ENCODE measurements around the gene NOS3. TPM values are rescaled to one million over a fixed set of nuclear protein-coding genes. Genes with fewer than 3 reads are reported as not detected.

Gene NOS3
- total and polyA plus RNA-seq, 2 of the 13 experiments (the other 11 are each of a cell fraction or from before 2014, with no cell fraction given) = 3.7 to 7.5 TPM

DNA sequence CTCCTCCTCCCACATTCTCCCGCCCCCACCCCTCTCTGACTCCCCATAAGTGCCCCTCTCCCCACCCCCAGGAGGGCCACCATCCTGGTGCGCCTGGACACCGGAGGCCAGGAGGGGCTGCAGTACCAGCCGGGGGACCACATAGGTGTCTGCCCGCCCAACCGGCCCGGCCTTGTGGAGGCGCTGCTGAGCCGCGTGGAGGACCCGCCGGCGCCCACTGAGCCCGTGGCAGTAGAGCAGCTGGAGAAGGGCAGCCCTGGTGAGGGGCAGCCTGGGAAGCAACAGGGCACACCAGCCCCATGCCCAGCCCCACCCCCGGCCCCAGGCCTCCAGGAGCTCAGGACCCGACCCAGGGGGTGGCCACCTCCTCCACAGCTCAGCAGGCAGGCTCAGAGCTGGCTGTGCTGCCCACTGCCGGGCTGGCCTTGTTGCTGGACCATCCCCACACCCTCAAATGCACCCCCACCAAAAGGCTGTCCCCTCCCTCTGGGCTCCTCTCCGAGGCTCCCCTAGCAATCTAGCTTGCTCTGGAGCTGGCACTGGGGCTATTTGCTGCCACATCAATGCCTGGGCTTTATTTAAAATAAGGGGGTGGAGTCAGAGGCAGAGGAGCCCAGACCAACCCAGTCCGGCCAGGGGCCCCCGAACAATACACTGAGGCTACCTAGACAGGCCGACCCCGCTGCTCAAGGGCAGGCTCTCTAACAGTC, 18.7 kb downstream of the NOS3 start (continued):
- TF ChIP-seq, protein P1, sequence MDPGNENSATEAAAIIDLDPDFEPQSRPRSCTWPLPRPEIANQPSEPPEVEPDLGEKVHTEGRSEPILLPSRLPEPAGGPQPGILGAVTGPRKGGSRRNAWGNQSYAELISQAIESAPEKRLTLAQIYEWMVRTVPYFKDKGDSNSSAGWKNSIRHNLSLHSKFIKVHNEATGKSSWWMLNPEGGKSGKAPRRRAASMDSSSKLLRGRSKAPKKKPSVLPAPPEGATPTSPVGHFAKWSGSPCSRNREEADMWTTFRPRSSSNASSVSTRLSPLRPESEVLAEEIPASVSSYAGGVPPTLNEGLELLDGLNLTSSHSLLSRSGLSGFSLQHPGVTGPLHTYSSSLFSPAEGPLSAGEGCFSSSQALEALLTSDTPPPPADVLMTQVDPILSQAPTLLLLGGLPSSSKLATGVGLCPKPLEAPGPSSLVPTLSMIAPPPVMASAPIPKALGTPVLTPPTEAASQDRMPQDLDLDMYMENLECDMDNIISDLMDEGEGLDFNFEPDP (CRISPR knock-in tag; conservative IDR thresholded peaks at IDR 0.05) = 0 out of 2 replicates have a peak, but pooled peaks have one; percentile 47
- TF ChIP-seq TAF15 (IDR thresholded peaks at IDR 0.05; ENCODE audit: low read depth, low read length, poor library complexity, severe bottlenecking) (no peak), SALL1 (CRISPR knock-in tag; IDR thresholded peaks at IDR 0.05) (no peak), ZNF333 (CRISPR knock-in tag; IDR thresholded peaks at IDR 0.05; ENCODE audit: borderline replicate concordance) (no peak)
- TF ChIP-seq, protein P2, sequence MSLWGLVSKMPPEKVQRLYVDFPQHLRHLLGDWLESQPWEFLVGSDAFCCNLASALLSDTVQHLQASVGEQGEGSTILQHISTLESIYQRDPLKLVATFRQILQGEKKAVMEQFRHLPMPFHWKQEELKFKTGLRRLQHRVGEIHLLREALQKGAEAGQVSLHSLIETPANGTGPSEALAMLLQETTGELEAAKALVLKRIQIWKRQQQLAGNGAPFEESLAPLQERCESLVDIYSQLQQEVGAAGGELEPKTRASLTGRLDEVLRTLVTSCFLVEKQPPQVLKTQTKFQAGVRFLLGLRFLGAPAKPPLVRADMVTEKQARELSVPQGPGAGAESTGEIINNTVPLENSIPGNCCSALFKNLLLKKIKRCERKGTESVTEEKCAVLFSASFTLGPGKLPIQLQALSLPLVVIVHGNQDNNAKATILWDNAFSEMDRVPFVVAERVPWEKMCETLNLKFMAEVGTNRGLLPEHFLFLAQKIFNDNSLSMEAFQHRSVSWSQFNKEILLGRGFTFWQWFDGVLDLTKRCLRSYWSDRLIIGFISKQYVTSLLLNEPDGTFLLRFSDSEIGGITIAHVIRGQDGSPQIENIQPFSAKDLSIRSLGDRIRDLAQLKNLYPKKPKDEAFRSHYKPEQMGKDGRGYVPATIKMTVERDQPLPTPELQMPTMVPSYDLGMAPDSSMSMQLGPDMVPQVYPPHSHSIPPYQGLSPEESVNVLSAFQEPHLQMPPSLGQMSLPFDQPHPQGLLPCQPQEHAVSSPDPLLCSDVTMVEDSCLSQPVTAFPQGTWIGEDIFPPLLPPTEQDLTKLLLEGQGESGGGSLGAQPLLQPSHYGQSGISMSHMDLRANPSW (CRISPR knock-in tag; IDR thresholded peaks at IDR 0.05; ENCODE audit: borderline replicate concordance) = no peak

DNA sequence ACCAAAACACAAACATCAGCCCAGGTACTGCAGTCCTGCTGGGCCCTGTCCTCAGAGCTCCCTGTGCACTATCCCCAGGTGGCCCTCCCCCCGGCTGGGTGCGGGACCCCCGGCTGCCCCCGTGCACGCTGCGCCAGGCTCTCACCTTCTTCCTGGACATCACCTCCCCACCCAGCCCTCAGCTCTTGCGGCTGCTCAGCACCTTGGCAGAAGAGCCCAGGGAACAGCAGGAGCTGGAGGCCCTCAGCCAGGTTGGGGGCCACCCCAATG, 19.2 kb downstream of the NOS3 start:
- DNase-seq (ENCODE audit: low spot score) (no peak), ATAC-seq (no peak), FAIRE-seq (no peak)
- no TSS peak for BruUV-seq (replicated peaks)
- Histone ChIP-seq H3K9ac (ENCODE audit: insufficient read depth, low read depth, low read length) (peak overlapping the region; percentile 64), H3K4me1 (ENCODE audit: insufficient read depth, low read length) (peaks cover 83% of the 10 kb centered on the region), H3K27ac (ENCODE audit: extremely low read length, insufficient read depth, low read length) (peak overlapping the region; percentile 55), H2AFZ (ENCODE audit: low read length) (no peak overlapping the region), H3K4me3 (replicated peaks in 1 of 3; ENCODE audit: insufficient read depth in 1 of 3, low read depth in 2 of 3, low read length in 3 of 3) (peak overlapping the region; percentile 62 to 77 (median 76)), H3K36me3 (replicated peaks in 1 of 2; ENCODE audit: control insufficient read depth in 1 of 2, insufficient read depth in 2 of 2, low read length in 2 of 2) (no peaks in the 10 kb centered on the region; a peak in 1 of 5 replicates), H4K20me1 (ENCODE audit: insufficient read depth, low read length) (no peaks in the 10 kb centered on the region), H3K4me2 (ENCODE audit: low read depth, low read length) (peak overlapping the region; percentile 98), H3K79me2 (ENCODE audit: insufficient read depth, low read length) (no peaks in the 10 kb centered on the region), H3K27me3 (ENCODE audit: control insufficient read depth in 1 of 2, insufficient read depth in 2 of 2, low read length in 2 of 2) (no peaks in the 10 kb centered on the region; a peak in 1 of 5 replicates), H3K9me3 (ENCODE audit: low read length) (no peaks in the 10 kb centered on the region)
- POLR2A ChIA-PET = interaction anchor here (0.9 to 5.2 kb wide), 8 partner anchors 9 to 75 kb away, joined by 3 to 31 read pairs (median 6); partner anchors contain the start of genes ABCB8, CDK5, FASTK and NOS3
- no CpG with 5 or more reads among the region's 7 CpGs for WGBS (ENCODE audit: low lambda C conversion rate)
- in situ Hi-C loops (cut with HindIII; ENCODE audit: extremely low pct_ligation_motif_present, low pct_unique_long_range_greater_than_20kb) (no loop called here), intact Hi-C loops (cut with micrococcal nuclease; ENCODE audit: unreplicated experiment) (no loop called here)
- CTCF ChIA-PET (ENCODE audit: low intra/inter-chr PET ratio, low total read pairs) = no interaction called here
- TF ChIP-seq ZNF230 (CRISPR knock-in tag; IDR thresholded peaks at IDR 0.05) = no peak
- TF ChIP-seq RFX3 (CRISPR knock-in tag; IDR thresholded peaks at IDR 0.05) = no peak
- TF ChIP-seq ATRX (CRISPR knock-in tag; IDR thresholded peaks at IDR 0.05; ENCODE audit: borderline replicate concordance) = no peak
- TF ChIP-seq NR1H2 (CRISPR knock-in tag; IDR thresholded peaks at IDR 0.05; ENCODE audit: borderline replicate concordance, low read depth) = no peak
- no peak for TF ChIP-seq ZNF460 (CRISPR knock-in tag; IDR thresholded peaks at IDR 0.05; ENCODE audit: borderline replicate concordance)
- TF ChIP-seq, protein P3, sequence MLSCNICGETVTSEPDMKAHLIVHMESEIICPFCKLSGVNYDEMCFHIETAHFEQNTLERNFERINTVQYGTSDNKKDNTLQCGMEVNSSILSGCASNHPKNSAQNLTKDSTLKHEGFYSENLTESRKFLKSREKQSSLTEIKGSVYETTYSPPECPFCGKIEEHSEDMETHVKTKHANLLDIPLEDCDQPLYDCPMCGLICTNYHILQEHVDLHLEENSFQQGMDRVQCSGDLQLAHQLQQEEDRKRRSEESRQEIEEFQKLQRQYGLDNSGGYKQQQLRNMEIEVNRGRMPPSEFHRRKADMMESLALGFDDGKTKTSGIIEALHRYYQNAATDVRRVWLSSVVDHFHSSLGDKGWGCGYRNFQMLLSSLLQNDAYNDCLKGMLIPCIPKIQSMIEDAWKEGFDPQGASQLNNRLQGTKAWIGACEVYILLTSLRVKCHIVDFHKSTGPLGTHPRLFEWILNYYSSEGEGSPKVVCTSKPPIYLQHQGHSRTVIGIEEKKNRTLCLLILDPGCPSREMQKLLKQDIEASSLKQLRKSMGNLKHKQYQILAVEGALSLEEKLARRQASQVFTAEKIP (CRISPR knock-in tag; IDR thresholded peaks at IDR 0.05; ENCODE audit: borderline replicate concordance) = no peak
- TF ChIP-seq GTF3A (CRISPR knock-in tag; conservative IDR thresholded peaks at IDR 0.05) = no peak
- no peak for TF ChIP-seq ZNF607 (CRISPR knock-in tag; IDR thresholded peaks at IDR 0.05; ENCODE audit: borderline replicate concordance)
- no peak for TF ChIP-seq ZNF180 (CRISPR knock-in tag; IDR thresholded peaks at IDR 0.05; ENCODE audit: borderline replicate concordance, low read depth)
- TF ChIP-seq KDM4B (CRISPR knock-in tag; IDR thresholded peaks at IDR 0.05) = no peak
- no peak for TF ChIP-seq TCF7 (IDR thresholded peaks at IDR 0.05; ENCODE audit: low read depth)
- 0 out of 2 replicates have a peak, but pooled peaks have one; percentile 46 for TF ChIP-seq ZNF589 (CRISPR knock-in tag; conservative IDR thresholded peaks at IDR 0.05)
- no peak for TF ChIP-seq ZNF83 (CRISPR knock-in tag; IDR thresholded peaks at IDR 0.05; ENCODE audit: borderline replicate concordance)
